Subcutaneous adipose tissue (tissue), 4 donors: ENCODE results near the gene ZBTB25. TPM values are rescaled to one million over a fixed set of nuclear protein-coding genes. Genes with fewer than 3 reads are reported as not detected.

Source experiments
- total RNA-seq, 4 donors: library from RNA; depleted of rRNA; stranded (reverse); fragments of >200 nt; gene quantifications; one replicate each; pipeline ENCODE4 v1.1.0, GENCODE V29; 2016
- TF ChIP-seq, protein P1 (sequence below): fragments of 450-650 bp; IDR thresholded peaks from one replicate; pipeline ENCODE4 v1.5.1; 2016; ENCODE audit warnings: low read depth, mild to moderate bottlenecking, control low read depth, antibody characterized with exemption, moderate library complexity

The ZBTB25 gene
- total RNA-seq, 4 donors from 2014 or later = 11.2 to 13.3 (median 11.9) TPM

DNA sequence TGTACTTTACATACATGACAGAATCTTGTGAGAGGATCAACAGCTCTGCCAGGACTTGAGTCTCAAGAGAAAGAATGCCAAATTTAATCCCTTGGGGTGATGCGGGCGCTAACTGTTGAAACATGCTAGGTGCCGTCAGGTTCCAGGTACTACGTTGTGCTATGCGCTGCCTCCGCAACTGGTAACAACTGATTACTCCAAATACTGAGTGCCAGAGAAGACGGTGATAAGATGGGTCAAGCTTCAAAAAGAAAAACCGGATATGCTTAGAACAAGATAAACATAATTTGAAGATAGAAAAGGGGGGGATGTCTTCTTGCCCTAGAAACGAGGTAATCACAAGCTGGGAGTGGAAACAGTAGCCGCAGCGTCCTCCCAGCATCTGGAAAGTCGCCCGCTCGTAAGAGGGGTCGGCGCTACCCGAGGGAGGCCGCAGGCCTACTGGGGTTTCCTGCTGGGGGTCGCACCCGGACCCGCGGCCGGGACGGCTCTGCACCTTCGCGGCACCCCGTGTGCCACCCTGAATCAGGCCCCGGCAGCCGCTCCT is 678 bp downstream of the ZBTB25 start:
- TF ChIP-seq, protein P1, sequence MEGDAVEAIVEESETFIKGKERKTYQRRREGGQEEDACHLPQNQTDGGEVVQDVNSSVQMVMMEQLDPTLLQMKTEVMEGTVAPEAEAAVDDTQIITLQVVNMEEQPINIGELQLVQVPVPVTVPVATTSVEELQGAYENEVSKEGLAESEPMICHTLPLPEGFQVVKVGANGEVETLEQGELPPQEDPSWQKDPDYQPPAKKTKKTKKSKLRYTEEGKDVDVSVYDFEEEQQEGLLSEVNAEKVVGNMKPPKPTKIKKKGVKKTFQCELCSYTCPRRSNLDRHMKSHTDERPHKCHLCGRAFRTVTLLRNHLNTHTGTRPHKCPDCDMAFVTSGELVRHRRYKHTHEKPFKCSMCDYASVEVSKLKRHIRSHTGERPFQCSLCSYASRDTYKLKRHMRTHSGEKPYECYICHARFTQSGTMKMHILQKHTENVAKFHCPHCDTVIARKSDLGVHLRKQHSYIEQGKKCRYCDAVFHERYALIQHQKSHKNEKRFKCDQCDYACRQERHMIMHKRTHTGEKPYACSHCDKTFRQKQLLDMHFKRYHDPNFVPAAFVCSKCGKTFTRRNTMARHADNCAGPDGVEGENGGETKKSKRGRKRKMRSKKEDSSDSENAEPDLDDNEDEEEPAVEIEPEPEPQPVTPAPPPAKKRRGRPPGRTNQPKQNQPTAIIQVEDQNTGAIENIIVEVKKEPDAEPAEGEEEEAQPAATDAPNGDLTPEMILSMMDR = no peak

DNA sequence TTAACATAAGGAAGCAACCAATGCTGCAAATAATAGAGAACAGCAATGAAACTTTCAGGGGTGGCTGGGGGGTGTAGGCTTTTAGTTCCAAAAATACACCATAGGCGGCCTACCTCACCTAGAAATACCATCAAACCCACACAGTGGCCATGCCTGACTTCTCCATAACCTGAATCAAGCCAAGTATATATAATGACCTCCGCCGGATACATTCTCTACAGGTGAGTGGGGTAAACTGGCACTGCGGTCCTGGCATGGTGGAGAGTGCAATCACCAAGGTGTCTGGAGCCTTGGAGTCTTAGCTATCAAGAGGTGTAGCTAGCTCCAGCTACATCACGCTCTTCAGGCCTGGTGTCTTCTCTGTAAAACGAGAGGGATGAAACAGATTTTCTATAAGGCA is 1.2 kb downstream of the ZBTB25 start:
- TF ChIP-seq, protein P1 = no peak

DNA sequence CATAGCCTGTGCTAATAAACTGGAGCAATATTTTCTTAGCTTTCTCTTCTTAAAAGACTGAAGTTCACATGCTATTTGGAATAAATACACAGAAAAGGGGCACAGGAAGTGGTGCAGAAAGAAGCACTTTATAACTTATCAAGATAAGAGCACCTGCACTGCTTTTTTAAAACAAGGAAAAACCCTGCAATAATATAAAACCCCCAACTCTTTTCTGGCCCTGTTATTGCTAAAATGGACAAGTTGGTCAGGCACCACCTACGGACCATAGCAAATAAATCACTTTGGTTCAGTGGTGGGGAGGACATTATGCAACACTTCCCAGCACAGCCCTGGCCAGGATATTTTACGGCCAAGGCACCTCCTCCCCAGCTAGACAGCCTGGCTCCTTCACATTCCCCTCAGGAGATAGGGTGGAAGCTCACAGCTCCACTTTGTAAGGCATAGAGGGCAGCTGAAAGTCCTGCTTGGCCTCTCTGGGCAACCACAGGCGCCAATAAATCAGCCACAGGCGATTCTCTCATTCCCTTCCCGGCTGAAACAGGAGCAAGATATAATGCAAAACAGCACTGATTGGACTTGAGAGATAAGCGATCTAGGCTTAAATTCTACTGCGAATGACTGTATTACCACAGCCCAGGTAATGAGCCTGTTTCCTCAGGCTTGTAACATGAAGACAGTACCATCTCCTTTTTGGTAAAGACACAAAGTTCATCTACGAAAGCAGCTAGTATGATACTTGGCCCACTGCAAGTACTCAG is 2.0 kb downstream of the ZBTB25 start:
- TF ChIP-seq, protein P1 = no peak

DNA sequence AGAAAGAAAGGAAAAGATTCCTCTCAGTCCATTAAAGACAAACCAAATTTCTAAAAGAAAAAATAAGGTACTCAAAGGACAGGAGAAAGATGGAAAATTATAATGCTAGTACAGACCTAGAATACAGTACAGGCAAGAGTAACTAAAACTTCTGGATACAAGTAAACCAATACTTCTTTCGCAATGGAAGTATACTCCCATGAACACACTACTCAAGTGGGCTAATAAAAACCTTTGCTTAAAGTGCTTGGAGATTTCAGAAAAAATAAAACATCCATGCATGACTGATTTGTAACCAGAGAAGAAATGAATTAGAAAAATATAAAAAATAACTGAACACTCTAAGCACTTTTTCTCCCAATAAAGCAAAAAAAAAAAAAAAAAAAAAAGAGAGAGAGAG is 3.5 kb downstream of the ZBTB25 start:
- TF ChIP-seq, protein P1 = no peak

DNA sequence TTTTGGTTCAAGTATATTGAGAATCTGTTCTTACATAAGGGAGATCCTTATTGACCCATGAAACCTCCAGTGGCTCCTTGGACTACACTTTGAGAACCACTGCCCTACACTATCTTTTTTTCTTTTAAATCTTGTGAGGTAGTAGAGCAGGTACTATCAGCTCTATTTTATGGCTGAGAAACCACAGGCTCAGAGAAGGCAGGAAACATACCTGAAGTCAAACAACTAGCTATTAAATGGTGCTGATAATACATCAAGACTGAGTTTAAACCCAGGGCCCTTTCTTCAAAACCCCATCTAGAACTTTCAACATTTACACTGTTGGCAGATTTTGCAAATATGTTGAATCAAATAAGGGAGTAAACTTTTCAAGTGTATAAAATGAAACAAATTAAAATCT is 6.9 kb downstream of the ZBTB25 start:
- TF ChIP-seq, protein P1 = no peak

DNA sequence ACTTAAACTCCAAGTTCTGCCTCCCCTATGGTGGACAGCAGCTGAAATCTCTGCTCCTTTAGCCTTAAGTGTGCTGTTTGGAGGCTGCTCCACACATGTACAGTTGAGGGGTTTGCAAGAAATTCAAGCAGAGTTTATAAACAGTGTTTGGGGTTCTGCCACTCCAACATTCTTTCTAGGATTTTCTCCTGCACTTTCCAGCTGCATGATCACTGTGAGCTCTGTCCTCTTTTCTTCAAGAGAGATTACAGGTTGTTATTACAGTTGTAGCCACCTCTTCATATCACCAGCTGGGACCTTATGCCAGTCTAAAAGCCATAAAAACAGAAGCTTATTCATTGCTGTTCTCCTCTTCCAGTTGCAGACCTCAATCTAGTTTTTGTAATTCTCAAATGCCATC is 8.4 kb downstream of the ZBTB25 start:
- TF ChIP-seq, protein P1 = no peak

DNA sequence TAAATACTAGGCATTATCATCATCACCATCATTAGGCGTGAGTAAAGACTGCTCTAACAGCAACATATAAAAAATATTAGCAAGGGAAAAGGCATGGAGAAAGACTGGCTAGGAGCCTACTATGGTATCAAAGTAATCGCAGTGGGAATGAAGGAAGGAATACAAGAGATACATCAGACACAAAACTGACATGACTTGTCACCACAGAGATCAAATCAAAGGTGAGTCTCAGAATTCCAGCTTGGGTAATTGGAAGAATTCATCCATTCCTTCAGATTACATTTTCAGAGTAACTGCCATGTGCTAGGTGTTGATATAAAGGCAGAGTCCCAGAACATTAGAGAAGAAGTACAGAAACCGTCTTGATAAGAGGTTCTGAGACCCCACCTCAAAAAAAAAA is 10.2 kb downstream of the ZBTB25 start:
- TF ChIP-seq, protein P1 = no peak
